IMR-90 (cell line): ENCODE data around the gene COG7. TPM values are rescaled to one million over a fixed set of nuclear protein-coding genes. Genes with fewer than 3 reads are reported as not detected.

Experiments used
- ATAC-seq: fragments of 200-7000 bp; cut with Tn5 transposase; 2 replicates; pipeline ENCODE4 v1.9.1; 2020; ENCODE audit warnings: low read depth, mild to moderate bottlenecking, moderate library complexity
- BruUV-seq: library from RNA; stranded (reverse); fragments of 400-500 nt; replicated peaks from 2 replicates; lab custom pipeline; 2021; lab: Mats Ljungman, UMichigan
- CTCF ChIA-PET: fragments of 300-600 bp; formaldehyde crosslinking; extraction: SDS; loops from one replicate; lab custom pipeline; 2021; ENCODE audit warnings: antibody characterized with exemption; lab: Yijun Ruan, JAX
- POLR2A ChIA-PET: fragments of 300-600 bp; sonication (Branson Sonifier 250); formaldehyde crosslinking; loops from one replicate; lab custom pipeline; 2022; ENCODE audit warnings: antibody characterized with exemption; ENCODE audit not compliant: unreplicated experiment; lab: Charles Lee
- DNase-seq: peaks from one replicate; pipeline ENCODE4 v3.0.0; 2013
- H2AFZ ChIP-seq: replicated peaks from 2 replicates; pipeline ENCODE3; 2013; ENCODE audit warnings: low read length, mild to moderate bottlenecking; ENCODE audit not compliant: poor library complexity
- H2AK5ac ChIP-seq: 2 replicates; pipeline ENCODE4 v1.6.1; 2013; ENCODE audit warnings: low read depth, low read length, inconsistent platforms
- H2AK9ac ChIP-seq: replicated peaks from 2 replicates; pipeline ENCODE3; 2013; ENCODE audit warnings: mild to moderate bottlenecking, low read depth, low read length, moderate library complexity; ENCODE audit not compliant: poor library complexity
- H2BK120ac ChIP-seq: 2 replicates; pipeline ENCODE4 v1.6.1; 2013; ENCODE audit warnings: low read depth, low read length, inconsistent platforms
- H2BK15ac ChIP-seq: 3 replicates; pipeline ENCODE4 v1.6.1; 2013; ENCODE audit warnings: low read depth, low read length, inconsistent platforms
- H2BK20ac ChIP-seq: 2 replicates; pipeline ENCODE4 v1.6.1; 2013; ENCODE audit warnings: low read depth, mild to moderate bottlenecking, inconsistent platforms, low read length, moderate library complexity
- H2BK5ac ChIP-seq: 2 replicates; pipeline ENCODE4 v1.6.1; 2013; ENCODE audit warnings: mild to moderate bottlenecking, low read depth, low read length, inconsistent platforms; ENCODE audit not compliant: poor library complexity, severe bottlenecking
- H3K14ac ChIP-seq: replicated peaks from 2 replicates; pipeline ENCODE4 v1.6.1; 2013; ENCODE audit warnings: low read depth, low read length, inconsistent platforms
- H3K18ac ChIP-seq: 2 replicates; pipeline ENCODE4 v1.6.1; 2013; ENCODE audit warnings: low read depth, low read length, control low read depth
- H3K23ac ChIP-seq: 2 replicates; pipeline ENCODE4 v1.6.1; 2013; ENCODE audit warnings: low read depth, low read length, inconsistent platforms
- H3K27ac ChIP-seq: 2 replicates; pipeline ENCODE4 v1.5.1; 2013; ENCODE audit warnings: mild to moderate bottlenecking, control low read depth, low read length; ENCODE audit not compliant: insufficient read depth
- H3K27me3 ChIP-seq: 2 replicates; pipeline ENCODE4 v1.6.1; 2013; ENCODE audit warnings: low read length; ENCODE audit not compliant: control insufficient read depth, insufficient read depth
- H3K36me3 ChIP-seq: 2 replicates; pipeline ENCODE4 v1.6.1; 2013; ENCODE audit warnings: low read length, mixed read lengths; ENCODE audit not compliant: control insufficient read depth, insufficient read depth
- H3K4ac ChIP-seq: 2 replicates; pipeline ENCODE4 v1.6.1; 2013; ENCODE audit warnings: low read depth, low read length, inconsistent platforms
- H3K4me1 ChIP-seq: 2 replicates; pipeline ENCODE4 v1.6.1; 2013; ENCODE audit warnings: low read length, mixed read lengths; ENCODE audit not compliant: control insufficient read depth, insufficient read depth
- H3K4me2 ChIP-seq: 2 replicates; pipeline ENCODE4 v1.6.1; 2013; ENCODE audit warnings: low read depth, mild to moderate bottlenecking, control low read depth, low read length, moderate library complexity
- H3K4me3 ChIP-seq: 2 replicates; pipeline ENCODE4 v1.5.1; 2013; ENCODE audit warnings: low read depth, mild to moderate bottlenecking, control low read depth, low read length, moderate library complexity; ENCODE audit not compliant: insufficient read depth
- H3K56ac ChIP-seq: 2 replicates; pipeline ENCODE4 v1.6.1; 2013; ENCODE audit warnings: low read length, inconsistent platforms; ENCODE audit not compliant: insufficient read depth; ENCODE audit errors: extremely low read depth
- H3K79me1 ChIP-seq, 2 experiments: 2 replicates each; pipeline ENCODE4 v1.6.1; 2013; ENCODE audit warnings: low read length in 2 of 2, inconsistent platforms in 1 of 2, low read depth in 1 of 2
- H3K9ac ChIP-seq: 2 replicates; pipeline ENCODE4 v1.6.1; 2013; ENCODE audit warnings: low read depth, low read length, control low read depth
- H3K9me1 ChIP-seq: 2 replicates; pipeline ENCODE4 v1.6.1; 2013; ENCODE audit warnings: low read length, inconsistent platforms; ENCODE audit not compliant: insufficient read depth
- H3K9me3 ChIP-seq: 2 replicates; pipeline ENCODE4 v1.6.1; 2013; ENCODE audit warnings: low read length; ENCODE audit not compliant: control insufficient read depth, insufficient read depth
- H4K20me1 ChIP-seq: 2 replicates; pipeline ENCODE4 v1.6.1; 2013; ENCODE audit warnings: low read length, inconsistent platforms; ENCODE audit not compliant: insufficient read depth
- H4K5ac ChIP-seq: 2 replicates; pipeline ENCODE4 v1.6.1; 2013; ENCODE audit warnings: mild to moderate bottlenecking, low read depth, low read length, control low read depth
- H4K8ac ChIP-seq, 2 experiments: 2 replicates each; pipeline ENCODE4 v1.6.1; 2013; ENCODE audit warnings: low read depth in 2 of 2, low read length in 2 of 2, control low read depth in 1 of 2, inconsistent platforms in 1 of 2
- H4K91ac ChIP-seq: 2 replicates; pipeline ENCODE4 v1.6.1; 2013; ENCODE audit warnings: low read depth, low read length, inconsistent platforms; ENCODE audit not compliant: insufficient read depth
- CEBPB ChIP-seq: IDR thresholded peaks from 2 replicates; pipeline ENCODE4 v1.6.1; 2012; ENCODE audit warnings: low read depth, low read length, improper control_type of control experiment
- CTCF ChIP-seq: conservative IDR thresholded peaks from 2 replicates; pipeline ENCODE4 v1.5.1; 2012; ENCODE audit warnings: mild to moderate bottlenecking, low read depth, low read length, improper control_type of control experiment
- FOS ChIP-seq: fragments of 150-350 bp; IDR thresholded peaks from 2 replicates; pipeline ENCODE4 v1.6.1; 2016; ENCODE audit warnings: low read depth, low read length
- MAFK ChIP-seq: IDR thresholded peaks from 2 replicates; pipeline ENCODE4 v1.6.1; 2012; ENCODE audit warnings: low read depth, low read length, improper control_type of control experiment
- MAZ ChIP-seq: IDR thresholded peaks from 2 replicates; pipeline ENCODE4 v1.6.1; 2012; ENCODE audit warnings: low read depth, mild to moderate bottlenecking, low read length, improper control_type of control experiment, moderate library complexity, borderline replicate concordance
- MXI1 ChIP-seq: IDR thresholded peaks from 2 replicates; pipeline ENCODE4 v1.6.1; 2012; ENCODE audit warnings: low read depth, mild to moderate bottlenecking, low read length, moderate library complexity, borderline replicate concordance
- NFE2L2 ChIP-seq: fragments of 150-350 bp; IDR thresholded peaks from 2 replicates; pipeline ENCODE4 v1.6.1; 2016; ENCODE audit warnings: low read depth, mild to moderate bottlenecking, low read length
- POLR2A ChIP-seq: IDR thresholded peaks from 2 replicates; pipeline ENCODE4 v1.6.1; 2012; ENCODE audit warnings: mild to moderate bottlenecking, low read depth, low read length
- RAD21 ChIP-seq: IDR thresholded peaks from 2 replicates; pipeline ENCODE4 v1.6.1; 2012; ENCODE audit warnings: low read length, improper control_type of control experiment
- RCOR1 ChIP-seq: IDR thresholded peaks from 2 replicates; pipeline ENCODE4 v1.6.1; 2012; ENCODE audit warnings: mild to moderate bottlenecking, low read length, improper control_type of control experiment; ENCODE audit not compliant: insufficient replicate concordance
- SMC3 ChIP-seq: fragments of 150-350 bp; IDR thresholded peaks from 2 replicates; pipeline ENCODE4 v1.6.1; 2016; ENCODE audit warnings: low read depth, mild to moderate bottlenecking, antibody characterized with exemption, low read length, moderate library complexity
- USF2 ChIP-seq: fragments of 150-350 bp; IDR thresholded peaks from 2 replicates; pipeline ENCODE4 v1.6.1; 2017; ENCODE audit warnings: mild to moderate bottlenecking, antibody characterized with exemption, low read length, low read depth
- WGBS, 2 experiments: methylation state at CpG; one replicate each; pipeline versions ENCODE4 v1.1.5 to v1.1.7; 2013; ENCODE audit warnings: missing lambda C conversion rate in 2 of 2; ENCODE audit not compliant: insufficient read length in 1 of 2; ENCODE audit errors: extremely low coverage in 2 of 2; 5-methylcytosine and 5-hydroxymethylcytosine counted together
- dilution Hi-C: fragments of 300-500 bp; cut with HindIII; formaldehyde crosslinking; loops from one replicate; pipeline ENCODE4 v1.14.3; 2018; ENCODE audit warnings: low sequenced_read_pairs; ENCODE audit not compliant: unreplicated experiment
- in situ Hi-C: fragments of 300-500 bp; cut with MboI; formaldehyde crosslinking; loops from 3 replicates; pipeline ENCODE4 v1.14.3; 2019; ENCODE audit warnings: low sequenced_read_pairs, inconsistent platforms, mixed read lengths
- intact Hi-C: fragments of 100-400 bp; cut with micrococcal nuclease; formaldehyde crosslinking; loops from 2 replicates; pipeline ENCODE4 v1.10.0; 2022
- polyA plus RNA-seq, 3 experiments: library from polyadenylated mRNA; depleted of rRNA; stranded (reverse); fragments of >200 nt; gene quantifications; 2 replicates each; pipeline ENCODE4 v1.2.3, GENCODE V29; 2012; ENCODE audit warnings: low replicate concordance in 1 of 3
- total RNA-seq: library from RNA; depleted of rRNA; stranded (reverse); fragments of >200 nt; gene quantifications from 2 replicates; pipeline ENCODE4 v1.2.3, GENCODE V29; 2012

The COG7 gene
- total and polyA plus RNA-seq, 2 of the 4 experiments (the other 2 are of a cell fraction): 28.5 to 43.7 TPM

- in situ Hi-C loops: loop anchor here (10.0 kb wide), 2 partner anchors 250 to 540 kb away; partner anchors contain the start of gene SCNN1G
- Histone ChIP-seq H3K14ac (no peak overlapping the region), H2BK20ac (no peak overlapping the region), H3K4me2 (no peak overlapping the region), H2AK9ac (no peak overlapping the region), H3K36me3 (peaks cover 42% of the 10 kb centered on the region), H3K4me1 (no peaks in the 10 kb centered on the region), H2BK15ac (no peak overlapping the region), H3K27ac (no peak overlapping the region), H4K5ac (no peak overlapping the region), H4K8ac (no peak overlapping the region), H3K9me1 (no peaks in the 10 kb centered on the region), H3K4ac (no peak overlapping the region), H4K91ac (no peak overlapping the region), H3K27me3 (no peaks in the 10 kb centered on the region), H3K23ac (no peak overlapping the region), H3K18ac (no peak overlapping the region), H2BK120ac (no peak overlapping the region), H2AFZ (no peak overlapping the region), H3K9ac (no peak overlapping the region), H3K9me3 (no peaks in the 10 kb centered on the region), H4K20me1 (peaks cover 10% of the 10 kb centered on the region; the same call in 1 of the 2 replicates), H2BK5ac (no peak overlapping the region), H3K56ac (no peak overlapping the region), H2AK5ac (no peak overlapping the region), H3K4me3 (no peak overlapping the region), H3K79me1 (peaks cover 0 to 10% of the 10 kb centered on the region in 2 experiments; a peak in 1 of 4 replicates)
- ATAC-seq (peak; percentile 67), DNase-seq (peak; percentile 74)
- BruUV-seq: no TSS peak
- intact Hi-C loops: loop anchor here (1.0 to 2.0 kb wide), 3 partner anchors 252 to 535 kb away; partner anchors contain the start of gene SCNN1G
- POLR2A ChIA-PET: interaction anchor here (0.6 kb wide), 2 partner anchors 282 to 559 kb away, joined by 3 read pairs; no protein-coding TSS in a partner anchor
- dilution Hi-C loops: no loop called here
- WGBS, 2 experiments: no CpG with 5 or more reads among the region's 6 CpGs
- CTCF ChIA-PET: interaction anchor here (0.6 to 1.5 kb wide), 6 partner anchors 10 to 534 kb away, joined by 3 to 7 read pairs (median 4); no protein-coding TSS in a partner anchor
- peak; percentile 88 for TF ChIP-seq CTCF
- peak; percentile 63 for TF ChIP-seq SMC3
- no peak for TF ChIP-seq RCOR1
- no peak for TF ChIP-seq NFE2L2
- TF ChIP-seq MAZ: no peak
- no peak for TF ChIP-seq CEBPB
- TF ChIP-seq MAFK: no peak
- peak; percentile 91 for TF ChIP-seq RAD21
- no peak for TF ChIP-seq USF2
- no peak for TF ChIP-seq FOS
- no peak for TF ChIP-seq POLR2A
- no peak for TF ChIP-seq MXI1
These were observed 18.6 kb downstream of the COG7 start for GRCh38 chr16:23434380-23434779.
